GM18907 (cell line): ENCODE data around the gene ATF5.

Experiments used
- ATAC-seq: cut with Tn5 transposase; IDR thresholded peaks from one replicate; pipeline ENCODE4 v1.9.1; 2021; ENCODE audit warnings: mild to moderate bottlenecking, moderate library complexity; ENCODE audit not compliant: unreplicated experiment

The ATF5 gene

GRCh38 chr19:49929121-49929610, at the start of gene ATF5, which contains the start of gene NUP62:
Gene ATF5 (plus strand): TSS chr19:49929205. CDS start chr19:49930851, 1,646 bp downstream.
Gene NUP62 (minus strand): TSS chr19:49929504. CDS start chr19:49909807, 19,697 bp downstream.
- peak; percentile 50 for ATAC-seq

GRCh38 chr19:49879243-49879963, 49.6 kb upstream of the ATF5 start:
- ATAC-seq: no peak

GRCh38 chr19:49880162-49880869, 48.7 kb upstream of the ATF5 start:
- no peak for ATAC-seq

GRCh38 chr19:49881186-49881585, 47.8 kb upstream of the ATF5 start:
- ATAC-seq: no peak

GRCh38 chr19:49881672-49882394, 47.2 kb upstream of the ATF5 start:
- ATAC-seq: no peak

- ATAC-seq: no peak
Measured at GRCh38 chr19:49882643-49883042, 46.4 kb upstream of the ATF5 start.

GRCh38 chr19:49883094-49883493, 45.9 kb upstream of the ATF5 start:
- no peak for ATAC-seq

GRCh38 chr19:49884109-49884508, 44.9 kb upstream of the ATF5 start:
- ATAC-seq: no peak

- no peak for ATAC-seq
Measured at GRCh38 chr19:49884760-49885159, 44.2 kb upstream of the ATF5 start.

- no peak for ATAC-seq
Measured at GRCh38 chr19:49887037-49887664, 41.9 kb upstream of the ATF5 start.

GRCh38 chr19:49887665-49888509, 41.1 kb upstream of the ATF5 start:
- ATAC-seq: no peak

- ATAC-seq: no peak
Measured at GRCh38 chr19:49888510-49888824, 40.5 kb upstream of the ATF5 start.

- no peak for ATAC-seq
Measured at GRCh38 chr19:49889038-49889686, 39.8 kb upstream of the ATF5 start.

- ATAC-seq: no peak
Measured at GRCh38 chr19:49889687-49890348, 39.2 kb upstream of the ATF5 start.

- ATAC-seq: no peak
Measured at GRCh38 chr19:49890349-49891311, 38.4 kb upstream of the ATF5 start.

- no peak for ATAC-seq
Measured at GRCh38 chr19:49891393-49891792, 37.6 kb upstream of the ATF5 start.

GRCh38 chr19:49892716-49893115, 36.3 kb upstream of the ATF5 start:
- ATAC-seq: no peak

- ATAC-seq: no peak
Measured at GRCh38 chr19:49894011-49894664, 34.9 kb upstream of the ATF5 start.
